Stimulated activated CD8-positive, alpha-beta memory T cell treated with anti-CD3 and anti-CD28 coated beads, Interleukin-4, amount 100 ng/mL, for 48 hours (primary cell): ENCODE data around the gene SFT2D1.
"Not testable (repeated sequence)": the region's sequence is repeated elsewhere in the genome, so short reads cannot be mapped to it uniquely, and the experiment has no call there.

ENCODE experiments used
- DNase-seq: peaks from one replicate; pipeline ENCODE4 v3.0.0-alpha.2; 2020

Gene SFT2D1

DNA sequence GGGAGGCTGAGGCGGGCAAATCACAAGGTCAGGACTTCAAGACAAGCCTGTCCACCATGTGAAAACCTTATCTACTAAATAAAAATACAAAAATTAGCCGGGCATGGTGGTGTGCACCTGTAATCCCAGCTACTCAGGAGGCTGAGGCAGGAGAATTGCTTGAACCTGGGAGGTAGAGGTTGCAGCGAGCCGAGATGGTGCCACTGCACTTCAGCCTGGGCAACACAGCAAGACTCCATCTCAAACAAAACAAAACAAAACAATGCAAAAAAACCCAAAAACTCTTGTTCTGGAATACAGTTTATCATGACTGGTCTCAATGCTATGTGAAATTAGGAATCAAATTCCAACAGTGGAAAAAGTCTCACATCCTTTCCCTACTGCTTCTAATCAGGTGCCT is 20.1 kb upstream of the SFT2D1 start:
- DNase-seq: not testable (repeated sequence)

DNA sequence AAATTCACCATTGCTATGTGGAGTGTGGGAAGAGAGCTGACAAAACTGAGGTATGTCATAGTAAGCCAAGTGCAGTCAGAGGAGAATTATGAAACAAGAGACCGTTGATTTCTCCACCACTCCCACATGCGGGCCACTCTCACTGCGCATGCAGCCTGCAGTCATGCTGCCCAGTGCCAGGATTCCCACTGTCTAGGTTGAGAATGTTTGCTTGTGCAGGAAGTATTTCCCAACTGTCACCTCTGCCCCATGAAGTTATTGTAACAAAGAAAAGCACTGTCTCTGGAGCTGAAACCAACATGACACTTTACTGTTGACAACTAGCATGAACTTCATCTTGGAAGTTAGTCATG is 18.7 kb upstream of the SFT2D1 start:
- DNase-seq: no peak

DNA sequence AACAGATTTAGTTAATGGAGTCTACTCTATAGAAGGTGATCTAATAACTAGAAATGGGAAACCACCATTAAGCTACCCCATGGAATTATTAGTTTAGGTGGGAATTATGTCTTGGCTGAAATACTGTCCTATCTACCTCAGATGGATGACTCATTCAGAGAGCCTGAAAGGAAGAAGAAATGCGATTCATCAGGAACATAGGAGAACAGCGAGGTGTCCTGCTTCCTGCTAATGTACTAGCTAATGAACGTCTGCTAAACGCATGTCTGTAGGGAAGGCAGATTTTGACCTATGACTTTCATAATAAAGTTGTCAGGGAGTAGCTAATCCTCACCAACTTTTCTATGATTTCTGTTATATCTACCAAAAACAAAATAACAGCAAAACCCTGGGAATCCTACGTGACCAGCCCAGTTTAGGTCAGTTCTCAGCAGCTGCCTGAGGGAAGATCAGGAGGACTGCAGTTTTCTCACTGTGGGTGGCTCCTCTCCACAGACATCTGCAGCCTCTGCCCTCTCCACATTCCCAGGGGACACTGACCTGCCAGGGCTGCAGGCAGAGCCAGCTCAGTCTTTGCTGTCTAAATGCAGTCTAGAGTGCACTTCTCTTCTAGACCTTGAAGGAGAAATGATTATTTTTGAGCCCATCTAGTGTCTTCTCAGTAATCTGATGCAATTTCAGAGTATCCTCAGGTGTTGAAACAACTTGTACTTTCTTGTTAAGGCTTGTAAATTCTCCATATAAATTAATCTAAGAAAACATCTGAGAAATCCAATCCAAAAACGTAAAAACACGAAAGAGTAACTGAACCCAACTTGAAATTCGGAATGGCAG is 18.1 kb upstream of the SFT2D1 start:
- DNase-seq: no peak

DNA sequence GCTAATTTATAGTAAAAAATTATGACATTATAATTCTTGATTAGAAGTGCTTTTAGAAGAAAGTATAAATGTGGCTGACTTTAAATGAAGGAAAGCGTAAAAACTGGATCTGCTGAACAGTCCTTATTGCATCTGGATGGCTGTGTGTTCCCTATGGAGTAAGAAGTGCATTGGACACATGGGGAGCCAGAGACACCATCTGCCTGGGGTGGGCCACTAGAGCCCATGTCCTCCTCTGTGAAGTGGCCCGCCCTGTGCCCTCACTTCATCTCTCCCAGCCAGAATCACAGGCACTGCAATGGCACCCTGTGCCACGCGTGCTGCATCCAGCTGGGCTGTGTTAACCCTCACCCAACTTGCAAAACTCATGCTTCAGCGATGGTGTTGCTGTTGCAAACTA is 13.2 kb upstream of the SFT2D1 start:
- DNase-seq: no peak

DNA sequence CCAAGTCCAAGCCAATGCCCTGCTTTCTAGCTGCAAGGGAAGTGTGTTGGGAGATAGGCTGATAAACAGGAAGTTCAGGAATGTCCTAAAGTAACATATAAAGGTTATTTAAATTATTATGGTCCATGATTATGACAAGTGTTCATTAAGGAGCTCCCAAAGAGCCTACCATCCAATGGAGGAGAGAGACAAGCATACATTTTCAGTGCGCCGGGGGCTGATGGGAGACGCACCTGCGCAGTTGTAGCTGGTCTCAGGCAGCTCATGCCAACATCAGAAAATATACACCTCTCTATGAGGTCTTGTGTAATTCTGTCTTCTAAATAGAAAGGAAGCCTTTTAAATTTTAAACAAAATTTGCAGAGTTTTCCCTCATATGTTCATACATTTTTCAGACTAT is 12.6 kb upstream of the SFT2D1 start:
- DNase-seq: no peak

DNA sequence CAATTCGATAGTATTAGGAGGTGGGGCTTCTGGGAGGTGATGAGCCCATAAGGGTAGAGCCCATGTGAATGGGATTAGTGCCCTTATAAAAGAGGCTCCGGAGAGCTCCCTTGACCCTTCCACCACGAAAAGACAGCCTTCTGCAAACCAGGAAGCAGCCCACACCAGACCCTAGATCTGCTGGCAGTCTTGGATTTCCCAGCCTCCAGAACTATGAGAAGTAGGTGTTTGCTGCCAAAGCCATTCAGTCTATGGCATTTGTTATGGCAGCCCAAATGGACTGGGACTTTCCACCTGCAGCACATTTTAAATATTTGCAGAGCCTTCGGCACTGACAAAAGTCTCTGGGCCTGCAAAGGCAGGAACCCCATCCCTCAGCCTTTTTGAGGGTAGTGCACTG is 11.8 kb upstream of the SFT2D1 start:
- no peak for DNase-seq

DNA sequence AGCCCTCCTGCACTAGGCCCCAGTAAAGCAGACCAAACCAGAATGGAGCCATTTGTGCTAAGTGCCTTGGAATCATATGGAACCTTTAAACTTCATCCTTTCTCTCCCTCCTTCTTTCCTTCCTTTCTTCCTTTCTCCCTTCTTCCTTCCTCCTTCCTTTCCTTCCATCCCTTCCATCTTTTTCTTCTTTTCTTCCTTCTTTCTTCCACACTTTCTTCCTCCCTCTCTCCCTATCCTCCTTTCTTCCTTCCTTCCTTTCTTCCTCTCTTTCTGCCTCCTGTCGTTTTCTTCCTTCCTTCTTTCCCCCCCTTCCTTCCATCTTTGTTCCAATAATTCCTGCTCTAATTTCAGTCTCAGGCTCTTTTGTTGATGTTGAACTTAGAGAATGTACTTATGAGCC is 11.2 kb upstream of the SFT2D1 start:
- no peak for DNase-seq

DNA sequence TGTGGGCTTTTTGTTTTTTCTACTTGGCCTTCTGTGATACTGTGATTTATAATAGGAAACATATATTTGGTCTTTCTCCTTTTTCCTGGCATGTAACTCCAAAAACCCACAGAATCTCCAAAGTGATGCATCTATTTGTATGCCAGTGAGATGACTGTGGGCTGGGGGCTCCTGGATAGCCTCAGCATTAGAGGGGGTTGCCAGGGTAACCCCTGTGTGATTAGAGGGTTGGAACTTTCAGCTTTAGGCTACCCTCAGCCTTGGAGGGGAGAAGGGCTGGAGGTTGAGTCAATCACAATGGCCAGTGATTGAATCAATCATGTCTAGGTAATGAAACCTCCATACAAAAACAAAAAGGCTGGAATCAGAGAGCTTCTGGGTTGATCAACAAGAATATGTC is 10.6 kb upstream of the SFT2D1 start:
- DNase-seq: no peak

DNA sequence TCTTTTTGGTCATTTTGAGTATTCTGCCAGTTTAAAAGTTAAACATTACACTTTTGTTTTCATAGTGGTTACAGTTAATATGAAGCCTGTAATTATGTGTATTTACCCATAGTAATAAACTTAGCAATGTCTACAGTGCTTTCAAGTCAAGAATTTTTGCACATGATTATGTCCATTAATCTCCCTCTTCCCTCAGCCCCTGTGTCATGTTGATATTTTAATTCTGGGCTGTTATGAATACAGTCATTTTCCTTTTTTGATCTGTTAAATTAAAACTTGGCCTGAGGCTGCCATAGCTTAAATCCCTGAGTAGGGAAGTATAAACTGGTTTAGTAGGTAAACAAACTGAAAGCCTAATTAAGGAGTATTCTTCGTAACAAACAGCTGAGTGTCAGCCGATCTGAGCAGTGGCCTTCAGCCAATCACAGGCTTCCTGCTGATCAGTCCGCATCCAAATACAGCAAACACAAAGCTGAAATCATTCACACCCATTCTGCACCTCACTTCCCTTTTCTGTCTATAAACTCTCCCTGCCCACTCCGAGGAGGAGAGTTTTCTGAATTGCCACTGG is 9.5 kb upstream of the SFT2D1 start:
- no peak for DNase-seq

DNA sequence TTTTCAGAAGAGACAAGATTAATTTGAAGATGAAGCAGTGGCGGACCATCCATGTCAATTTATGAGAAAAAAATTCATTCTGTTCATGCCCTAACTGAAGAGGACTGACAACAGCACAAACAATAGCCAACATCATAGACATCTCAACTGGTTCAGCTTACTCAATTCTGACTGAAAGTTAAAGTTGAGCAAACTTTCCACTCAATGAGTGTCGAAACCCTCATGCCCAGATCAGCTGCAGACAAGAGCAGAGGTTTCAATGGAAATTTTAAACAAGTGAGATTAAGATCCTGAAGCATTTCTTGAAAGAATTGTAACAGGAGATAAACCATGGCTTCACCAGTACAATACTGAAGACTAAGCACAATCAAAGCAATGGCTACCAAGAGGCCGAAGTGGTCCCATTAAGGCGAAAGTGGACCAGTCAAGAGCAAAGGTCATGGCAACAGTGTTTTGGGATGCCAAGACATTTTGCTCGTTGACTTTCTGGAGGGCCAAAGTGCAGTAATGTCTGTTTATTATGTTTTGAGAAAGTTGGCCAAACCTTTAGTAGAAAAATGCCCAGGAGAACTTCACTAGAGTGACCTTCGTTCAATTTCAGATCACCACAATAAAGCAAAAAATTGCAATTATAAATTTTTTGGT is 6.1 kb upstream of the SFT2D1 start:
- DNase-seq: no peak

DNA sequence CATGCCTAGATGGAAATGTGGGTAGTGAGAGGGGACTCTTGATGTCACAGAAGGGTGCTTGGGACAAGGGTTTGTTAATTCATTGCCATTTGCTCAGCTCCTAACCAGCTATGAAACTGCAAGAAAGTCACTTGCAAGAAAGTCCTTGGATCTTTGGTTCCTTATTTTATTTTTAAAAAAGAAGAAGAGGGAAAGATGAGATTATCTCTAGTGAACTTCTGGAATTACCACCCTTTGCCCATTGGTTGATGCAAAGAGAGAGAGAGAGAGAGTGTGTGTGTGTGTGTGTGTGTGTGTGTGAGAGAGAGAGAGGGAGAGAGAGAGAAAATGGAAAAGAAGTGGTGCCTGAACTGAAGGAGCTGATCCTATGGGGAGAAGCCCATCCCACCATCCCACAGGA is 4.6 kb upstream of the SFT2D1 start:
- DNase-seq: no peak

DNA sequence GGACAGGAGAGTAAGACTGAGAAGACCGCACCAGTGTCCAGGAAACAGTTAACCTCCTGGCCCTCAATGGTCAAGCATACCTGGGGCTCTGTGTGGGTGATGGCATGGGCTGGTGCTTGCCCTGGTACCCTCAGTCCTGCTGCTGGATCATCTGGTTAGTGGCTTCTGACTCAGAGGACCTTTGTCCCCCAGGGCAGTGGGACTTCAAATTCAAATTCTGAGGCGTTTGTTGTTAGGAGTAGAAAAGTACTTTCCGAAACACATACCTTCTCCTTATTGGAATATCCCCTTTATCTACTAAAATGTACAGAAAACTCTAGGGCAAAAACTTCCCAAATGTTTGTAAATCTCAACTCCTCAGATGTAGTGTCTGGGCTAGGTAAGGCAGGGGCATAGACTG is 4.1 kb upstream of the SFT2D1 start:
- DNase-seq: no peak

DNA sequence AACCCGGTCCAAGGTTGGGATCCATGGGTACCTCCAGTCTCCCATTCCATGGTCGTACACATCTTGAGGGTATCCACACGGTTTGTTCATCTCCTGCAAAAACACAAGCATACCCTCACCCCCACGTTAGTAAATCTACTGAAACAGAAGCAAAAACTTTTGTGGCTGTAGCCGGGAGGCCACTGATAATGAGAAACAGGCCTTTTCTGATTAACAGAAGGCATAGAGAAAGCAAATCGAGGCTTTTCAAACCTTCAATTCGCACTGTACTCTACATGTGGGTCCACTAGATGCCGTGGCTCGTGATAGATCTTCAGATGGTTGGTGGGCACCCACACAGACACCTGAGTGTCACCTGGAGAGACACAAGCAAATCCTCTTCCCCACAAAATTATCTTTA is 3.3 kb upstream of the SFT2D1 start:
- not testable (repeated sequence) for DNase-seq

DNA sequence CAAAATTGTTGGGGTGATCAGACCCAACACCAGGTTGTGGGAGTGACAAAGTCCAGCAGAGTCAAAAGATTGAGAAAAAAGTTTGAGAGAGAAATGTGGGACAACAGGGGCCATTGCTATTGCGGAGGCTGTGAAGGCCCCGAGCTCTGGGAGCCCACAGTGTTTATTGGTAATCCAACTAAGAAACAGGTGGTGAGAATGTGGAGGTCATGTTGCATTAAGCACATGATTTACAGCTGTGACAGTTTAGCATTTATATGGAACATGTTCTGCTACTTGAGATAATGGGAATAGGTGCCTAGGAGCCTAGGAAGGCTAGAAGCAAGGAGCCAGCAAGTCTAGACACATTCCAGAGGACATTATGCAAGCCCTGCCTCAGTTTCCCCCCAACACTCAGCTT is 2.6 kb upstream of the SFT2D1 start:
- DNase-seq: not testable (repeated sequence)

DNA sequence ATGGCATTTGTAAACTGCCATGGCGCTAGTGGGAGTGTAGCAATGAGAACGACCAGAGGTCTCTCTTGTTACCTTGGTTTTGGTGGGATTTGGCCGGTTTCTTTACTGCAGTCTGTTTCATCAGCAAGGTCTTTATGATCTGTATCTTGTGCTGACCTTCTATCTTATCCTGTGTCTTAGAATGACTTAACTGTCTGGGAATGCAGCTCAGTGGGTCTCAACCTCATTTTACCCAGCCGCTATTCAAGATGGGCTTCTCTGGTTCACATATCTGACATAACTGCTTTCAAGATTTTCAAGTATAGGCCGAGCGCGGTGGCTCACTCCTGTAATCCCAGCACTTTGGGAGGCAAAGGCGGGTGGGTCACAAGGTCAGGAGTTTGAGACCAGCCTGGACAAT is 1.9 kb upstream of the SFT2D1 start:
- DNase-seq: no peak

DNA sequence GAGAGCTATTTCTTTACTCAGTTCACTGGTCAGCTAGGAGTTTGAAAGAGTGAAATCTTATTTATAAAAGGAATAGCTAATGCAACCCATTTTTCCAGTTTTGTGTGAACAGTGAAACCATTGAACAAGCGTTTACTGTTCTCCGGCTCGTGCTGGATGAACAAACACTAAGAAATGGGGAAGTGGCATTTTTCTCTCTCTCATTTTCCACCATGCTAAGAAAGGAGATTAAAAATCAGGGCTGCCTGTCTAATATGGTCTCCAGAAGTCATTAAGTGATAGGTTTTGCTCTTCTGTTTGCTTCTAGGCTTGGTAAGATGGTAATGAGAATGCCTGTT is 774 bp upstream of the SFT2D1 start:
- DNase-seq: no peak

DNA sequence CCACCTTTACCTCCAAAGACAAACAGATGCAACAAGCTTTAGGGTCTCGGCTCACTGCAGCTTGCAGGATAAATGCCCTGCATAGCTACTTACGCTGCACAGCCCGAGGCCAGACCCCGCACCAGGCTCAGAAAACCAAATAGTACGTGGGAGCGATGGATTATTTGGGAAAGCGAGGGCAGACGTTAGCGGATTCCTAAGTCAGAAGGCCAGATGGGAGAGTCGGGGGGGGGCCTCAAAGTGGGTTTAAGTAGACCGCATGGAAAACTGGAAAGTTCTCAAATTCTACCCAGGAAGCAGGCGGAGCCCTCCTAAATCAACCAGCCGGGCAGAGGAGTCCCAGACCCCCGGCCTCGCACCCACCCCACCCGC is 382 bp downstream of the SFT2D1 start:
- no peak for DNase-seq

DNA sequence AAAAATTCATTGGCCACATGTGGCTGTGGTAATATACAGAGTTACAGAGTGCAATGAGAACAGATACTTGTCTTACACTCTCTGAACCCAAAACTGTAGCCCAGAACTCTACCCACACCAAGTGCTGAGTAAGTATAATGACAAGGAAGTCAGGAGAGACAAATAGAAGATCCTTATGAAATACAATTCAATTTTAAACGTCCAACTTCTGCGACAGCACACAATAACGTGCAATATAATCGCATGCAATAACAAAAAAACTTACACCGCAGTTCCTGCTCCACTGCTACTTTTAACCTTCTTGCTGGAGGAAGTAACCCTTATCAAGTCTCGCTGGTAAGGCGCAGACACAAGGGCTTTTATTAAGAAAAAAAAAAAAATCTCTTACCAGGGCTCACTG is 881 bp downstream of the SFT2D1 start:
- DNase-seq: no peak

DNA sequence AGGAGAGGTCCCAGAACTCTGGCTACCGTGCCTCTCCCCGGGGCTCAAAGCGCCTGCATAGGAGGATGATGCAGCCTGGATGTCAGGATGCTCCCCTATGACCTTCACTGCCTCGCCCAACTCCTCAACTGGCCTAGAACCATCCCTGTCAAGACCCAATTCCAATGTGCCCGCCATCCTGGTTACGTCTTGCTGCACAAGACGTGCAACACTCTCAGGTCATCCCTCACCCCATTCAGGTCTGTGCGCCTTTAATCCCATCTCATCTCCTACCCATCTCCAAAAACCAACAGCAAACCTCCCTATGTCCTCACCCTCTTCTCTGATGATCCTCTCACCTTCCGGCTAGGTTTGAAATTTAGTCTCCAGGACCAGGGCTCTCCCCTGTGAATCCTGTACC is 3.5 kb downstream of the SFT2D1 start:
- DNase-seq: no peak

DNA sequence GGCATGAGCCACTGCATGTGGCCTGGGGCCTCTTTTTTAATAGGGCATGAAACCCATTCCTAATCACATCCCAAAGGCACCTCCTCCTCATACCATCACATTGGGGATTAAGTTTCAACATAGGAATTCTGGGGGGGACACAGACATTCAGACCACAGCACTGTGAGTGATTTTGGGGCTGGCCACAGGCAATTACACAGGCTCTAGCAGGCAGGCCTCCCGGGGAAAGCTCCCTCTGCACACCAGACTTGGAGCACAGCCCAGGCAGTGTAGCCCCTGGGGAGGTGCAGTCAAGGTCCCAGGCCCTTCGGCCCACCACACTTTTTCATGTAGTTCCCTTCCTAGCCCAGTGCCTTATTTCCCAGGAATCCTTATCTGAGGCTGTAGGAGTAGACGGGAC is 5.5 kb downstream of the SFT2D1 start:
- DNase-seq: no peak

DNA sequence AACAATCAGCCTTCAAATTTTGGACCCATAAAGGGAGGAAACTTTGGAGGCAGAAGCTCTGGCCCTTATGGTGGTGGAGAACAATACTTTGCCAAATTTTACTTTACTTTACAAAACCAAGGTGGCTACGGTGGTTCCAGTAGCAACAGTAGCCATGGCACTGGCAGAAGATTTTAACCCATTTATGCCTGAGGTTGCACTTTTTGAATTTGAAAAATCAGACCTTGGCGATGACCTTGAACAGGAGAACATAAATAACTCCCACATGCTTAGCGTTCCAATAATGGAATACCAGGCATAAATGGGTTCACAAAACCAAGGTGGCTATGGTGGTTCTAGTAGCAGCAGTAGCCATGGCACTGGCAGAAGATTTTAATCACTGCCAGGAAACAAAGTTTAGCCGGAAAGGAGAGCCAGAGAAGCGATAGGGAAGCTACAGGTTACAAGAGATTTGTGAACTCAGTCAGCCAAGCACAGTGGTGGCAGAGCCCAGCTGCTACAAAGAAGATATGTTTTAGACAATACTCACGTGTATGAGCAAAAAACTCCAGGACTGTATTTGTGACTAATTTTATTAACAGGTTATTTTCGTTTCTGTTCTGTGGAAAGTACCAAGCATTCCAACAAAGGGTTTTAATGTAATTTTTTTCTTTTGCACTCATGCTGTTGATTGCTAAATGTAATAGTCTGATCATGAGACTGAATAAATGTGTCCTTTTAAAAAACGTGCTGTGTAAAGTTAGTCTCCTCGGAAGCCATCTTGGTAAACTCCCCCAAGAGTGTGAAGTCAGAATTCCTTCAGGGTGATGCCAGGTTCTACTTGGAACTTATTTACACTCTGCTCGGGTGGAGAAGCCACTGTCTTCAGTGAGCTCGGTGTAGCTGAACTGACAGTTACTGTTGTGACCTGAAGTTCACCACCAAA is 6.7 kb downstream of the SFT2D1 start:
- DNase-seq: no peak

DNA sequence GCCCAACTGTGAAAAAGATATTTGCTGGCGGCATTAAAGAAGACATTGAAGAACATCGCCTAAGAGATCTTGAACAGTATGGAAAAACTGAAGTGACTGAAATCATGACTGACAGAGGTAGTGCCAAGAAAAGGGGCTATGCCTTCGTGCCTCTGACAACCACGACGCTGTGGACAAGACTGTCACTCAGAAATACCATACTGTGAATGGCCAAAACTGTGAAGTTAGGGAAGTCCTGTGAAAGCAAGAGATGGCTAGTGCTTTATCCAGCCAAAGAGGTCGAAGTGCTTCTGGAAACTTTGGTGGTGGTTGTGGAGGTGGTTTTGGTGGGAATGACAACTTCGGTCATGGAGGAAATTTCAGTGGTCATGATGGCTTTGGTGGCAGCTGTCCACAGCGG is 7.5 kb downstream of the SFT2D1 start:
- no peak for DNase-seq

DNA sequence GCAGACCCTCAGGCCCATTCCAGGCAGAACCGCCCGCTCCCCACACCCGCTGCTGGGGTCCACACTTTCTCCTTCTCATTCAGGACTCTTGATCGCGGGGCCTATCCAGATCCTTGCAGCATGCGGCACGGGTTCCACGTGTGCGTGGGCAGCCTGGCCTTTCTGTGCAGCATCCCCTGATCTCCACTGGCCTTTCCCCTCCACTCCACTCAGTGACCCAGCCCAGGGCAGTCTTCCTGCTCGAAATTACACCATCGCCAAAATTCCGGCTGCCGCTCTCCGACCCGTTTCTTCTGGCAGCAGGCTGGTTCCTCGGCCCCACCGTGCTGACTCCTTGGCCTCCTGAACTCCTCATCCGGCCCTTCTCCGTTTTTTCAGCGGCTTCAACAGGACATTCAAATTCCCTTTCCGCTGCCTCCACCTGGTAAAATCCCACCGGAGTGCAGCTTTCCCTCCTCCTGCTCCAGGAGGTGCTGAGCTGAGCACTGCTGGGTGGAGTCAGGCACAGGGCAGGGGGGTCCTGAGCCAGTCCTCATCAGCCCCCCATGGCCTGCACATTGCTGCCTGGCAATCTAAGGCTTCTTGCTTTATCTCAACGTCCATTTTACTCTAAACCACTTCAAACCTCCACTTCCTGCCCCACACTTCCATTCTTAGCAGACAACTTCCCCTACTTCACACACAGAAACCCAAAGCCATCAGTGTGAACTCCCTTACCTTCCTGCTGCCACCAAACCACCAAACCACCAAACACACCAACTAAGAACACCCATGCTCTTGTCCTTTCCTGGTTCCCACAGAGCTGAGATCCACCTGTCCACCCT is 9.0 kb downstream of the SFT2D1 start:
- no peak for DNase-seq
